Activated naive CD8-positive, alpha-beta T cell (primary cell): Measurements from ENCODE around the gene PDE4A.
"Not testable (repeated sequence)": the region's sequence is repeated elsewhere in the genome, so short reads cannot be mapped to it uniquely, and the experiment has no call there.

ENCODE experiments used
- H3K27ac Mint-ChIP-seq: one replicate; pipeline ENCODE4 v1.8.0; 2021; ENCODE audit warnings: mixed read lengths
- H3K27me3 Mint-ChIP-seq: one replicate; pipeline ENCODE4 v1.8.0; 2021; ENCODE audit warnings: mixed read lengths
- H3K36me3 Mint-ChIP-seq: one replicate; pipeline ENCODE4 v1.8.0; 2021; ENCODE audit warnings: mixed read lengths
- H3K4me1 Mint-ChIP-seq: one replicate; pipeline ENCODE4 v1.8.0; 2021; ENCODE audit warnings: low read depth, mixed read lengths
- H3K4me3 Mint-ChIP-seq: one replicate; pipeline ENCODE4 v1.8.0; 2021; ENCODE audit warnings: mild to moderate bottlenecking, mixed read lengths
- H3K9me3 Mint-ChIP-seq: one replicate; pipeline ENCODE4 v1.8.0; 2021; ENCODE audit warnings: low read depth, mixed read lengths

PDE4A gene

DNA sequence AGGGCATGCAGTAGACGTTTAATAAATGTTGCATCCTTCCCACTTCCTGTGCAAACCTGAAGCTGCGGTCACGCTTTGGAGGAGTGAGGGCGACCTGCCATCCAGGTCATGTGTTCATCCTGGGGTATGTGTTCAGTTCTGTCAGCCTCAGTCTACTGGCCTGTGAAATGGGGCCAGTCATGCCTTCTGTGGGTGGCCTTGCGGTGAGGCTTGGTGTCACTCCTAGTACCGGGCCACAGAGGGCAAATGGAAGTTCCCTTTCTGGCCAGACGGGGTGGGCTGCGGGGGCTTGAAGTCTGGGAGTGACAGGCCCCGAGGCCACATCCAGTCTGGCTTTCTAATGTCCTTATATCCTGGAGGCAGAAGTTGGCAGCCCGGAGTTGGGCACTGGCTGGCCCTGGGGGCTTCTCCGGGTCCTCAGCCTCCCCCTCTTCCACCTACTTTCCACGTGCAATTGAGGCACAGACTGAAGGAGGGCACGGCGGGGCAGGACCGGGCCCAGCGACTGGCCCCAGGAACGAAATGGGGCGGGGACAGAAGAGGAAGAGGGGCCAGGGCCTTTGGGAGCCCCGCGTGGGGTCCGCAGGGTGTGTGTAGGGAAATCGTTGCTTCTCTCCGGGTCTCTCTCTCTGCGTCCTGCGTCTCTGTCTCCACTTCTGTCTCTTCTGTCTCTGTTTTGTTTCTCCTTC lies 11.1 kb downstream of the PDE4A start:
- peaks cover 13% of the 10 kb centered on the region for H3K27me3 Mint-ChIP-seq
- H3K4me3 Mint-ChIP-seq, result peak overlapping the region; percentile 82
- H3K36me3 Mint-ChIP-seq, result no peaks in the 10 kb centered on the region
- H3K4me1 Mint-ChIP-seq, result peaks cover 47% of the 10 kb centered on the region
- peak overlapping the region; percentile 87 for H3K27ac Mint-ChIP-seq
- H3K9me3 Mint-ChIP-seq, result no peaks in the 10 kb centered on the region

DNA sequence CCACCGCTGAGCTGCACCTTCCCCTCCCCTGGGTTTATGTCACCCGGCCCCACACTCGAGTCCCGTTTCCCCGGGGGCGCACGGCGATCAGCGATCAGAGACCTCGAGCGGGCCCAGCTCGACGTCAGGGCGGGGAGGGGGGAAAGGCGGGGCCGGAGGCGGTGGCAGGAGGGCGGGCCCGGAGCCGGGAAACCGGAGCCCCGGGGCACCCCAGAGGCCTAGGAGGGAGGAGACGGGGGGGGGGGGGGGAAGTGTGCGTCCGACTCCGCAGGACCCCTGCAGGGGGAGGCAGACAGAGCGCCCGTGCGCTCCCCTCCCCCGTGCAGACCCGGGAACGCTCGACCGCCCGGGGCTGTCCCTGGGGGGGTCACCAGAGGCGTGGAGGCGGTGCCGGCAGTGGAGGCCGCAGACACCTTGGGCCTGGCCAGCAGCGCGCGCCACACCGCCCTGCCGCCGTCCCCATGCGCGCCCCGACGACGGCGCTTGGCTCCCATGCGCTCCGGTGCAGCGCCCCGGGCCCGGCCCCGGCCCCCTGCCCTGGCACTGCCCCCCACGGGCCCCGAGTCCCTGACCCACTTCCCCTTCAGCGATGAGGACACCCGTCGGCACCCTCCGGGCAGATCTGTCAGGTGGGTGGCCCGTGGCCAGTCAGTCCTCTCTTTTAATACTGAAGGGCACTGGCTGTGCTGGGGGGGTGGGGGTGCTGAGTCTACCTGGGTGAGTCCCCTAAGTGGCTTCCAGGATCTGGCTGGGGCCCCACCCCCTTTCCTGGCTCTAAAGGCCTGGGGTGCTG lies 11.8 kb downstream of the PDE4A start:
- Mint-ChIP-seq H3K36me3 (no peaks in the 10 kb centered on the region), H3K27me3 (peaks cover 13% of the 10 kb centered on the region), H3K9me3 (no peaks in the 10 kb centered on the region), H3K4me1 (peaks cover 44% of the 10 kb centered on the region), H3K27ac (no peak overlapping the region), H3K4me3 (peak overlapping the region; percentile 82)

DNA sequence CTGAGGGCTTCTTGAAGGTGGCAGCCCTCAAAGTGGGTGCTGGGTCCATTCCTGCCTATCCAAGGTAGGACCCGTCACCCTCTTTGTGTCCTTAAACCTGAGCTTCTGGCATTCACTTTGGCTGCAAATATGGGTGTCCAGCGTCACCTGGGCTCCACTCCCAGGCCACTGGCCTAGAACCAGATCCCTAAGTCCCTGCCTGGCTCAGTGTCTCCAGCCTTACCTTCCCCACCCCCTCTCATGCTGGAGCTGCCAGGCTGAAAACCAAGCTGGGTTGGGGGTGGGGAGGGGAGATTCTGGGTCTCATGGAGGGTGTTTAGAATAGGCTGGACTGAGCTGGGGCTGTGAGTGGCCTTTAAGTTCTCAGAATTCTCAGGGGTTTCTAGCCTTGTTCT lies 12.4 kb downstream of the PDE4A start:
- Mint-ChIP-seq H3K36me3 (no peaks in the 10 kb centered on the region), H3K4me3 (peak overlapping the region; percentile 51), H3K27ac (no peak overlapping the region), H3K9me3 (no peaks in the 10 kb centered on the region), H3K4me1 (peaks cover 38% of the 10 kb centered on the region), H3K27me3 (peaks cover 13% of the 10 kb centered on the region)

DNA sequence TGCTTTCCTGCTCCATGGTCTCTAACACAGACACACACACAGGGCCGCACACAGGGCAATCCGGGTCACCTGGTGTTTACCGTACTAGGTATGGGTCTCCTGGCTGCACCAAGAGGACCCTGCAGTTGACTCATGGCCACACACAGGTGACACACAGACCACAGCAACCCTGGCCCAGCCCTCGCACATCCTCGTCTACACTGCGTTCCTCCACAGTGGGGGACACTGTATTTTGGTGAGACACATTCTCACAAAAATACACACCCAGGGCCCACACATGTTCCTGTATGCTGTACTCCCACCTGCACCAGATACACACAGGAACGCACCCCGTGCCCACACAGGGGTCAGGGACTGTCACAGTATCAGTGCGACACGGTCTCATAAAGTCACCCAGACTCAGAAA lies 12.8 kb downstream of the PDE4A start:
- Mint-ChIP-seq H3K9me3 (no peaks in the 10 kb centered on the region), H3K27me3 (peaks cover 13% of the 10 kb centered on the region), H3K4me1 (peaks cover 34% of the 10 kb centered on the region), H3K27ac (no peak overlapping the region), H3K36me3 (no peaks in the 10 kb centered on the region), H3K4me3 (peak overlapping the region; percentile 51)

DNA sequence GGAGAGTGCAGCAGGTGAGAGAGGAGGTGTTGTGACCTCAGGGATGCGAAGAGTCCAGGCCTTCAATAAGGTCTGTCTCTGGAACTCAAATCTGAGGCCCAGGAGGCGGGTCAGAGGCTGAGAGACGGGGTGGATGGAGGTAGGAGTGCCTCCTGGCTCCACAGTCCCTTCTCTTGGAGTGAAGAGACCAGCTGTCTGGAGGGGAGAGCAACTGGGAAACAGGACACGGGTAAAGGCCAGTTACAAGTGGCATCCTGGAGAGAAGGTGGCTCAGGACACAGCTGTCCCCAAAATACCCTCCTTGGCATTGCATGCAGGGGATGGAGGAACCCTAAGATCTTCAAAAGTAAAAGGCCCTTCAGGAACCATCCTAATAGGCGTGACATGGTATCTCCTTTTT lies 19.2 kb downstream of the PDE4A start:
- Mint-ChIP-seq H3K4me3 (no peak overlapping the region), H3K9me3 (no peaks in the 10 kb centered on the region), H3K27ac (no peak overlapping the region), H3K27me3 (no peaks in the 10 kb centered on the region), H3K36me3 (no peaks in the 10 kb centered on the region), H3K4me1 (no peaks in the 10 kb centered on the region)

DNA sequence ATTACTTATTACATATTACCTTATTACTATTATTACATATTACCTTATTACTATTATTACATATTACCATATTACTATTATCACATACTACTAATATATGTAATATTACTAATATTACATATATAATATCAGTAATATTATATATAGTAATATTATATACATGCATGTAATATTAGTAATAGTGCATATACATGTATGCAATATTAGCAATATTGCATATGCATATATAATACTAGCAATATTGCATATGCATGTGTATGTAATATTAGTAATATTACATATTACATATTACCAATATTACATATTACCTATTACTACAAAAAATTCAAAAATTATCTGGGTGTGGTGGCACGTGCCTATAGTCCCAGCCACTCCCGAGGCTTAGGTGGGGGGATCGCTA lies 22.4 kb downstream of the PDE4A start:
- Mint-ChIP-seq H3K4me3 (no peak overlapping the region), H3K27me3 (no peaks in the 10 kb centered on the region), H3K4me1 (no peaks in the 10 kb centered on the region), H3K27ac (no peak overlapping the region), H3K9me3 (no peaks in the 10 kb centered on the region), H3K36me3 (no peaks in the 10 kb centered on the region)

DNA sequence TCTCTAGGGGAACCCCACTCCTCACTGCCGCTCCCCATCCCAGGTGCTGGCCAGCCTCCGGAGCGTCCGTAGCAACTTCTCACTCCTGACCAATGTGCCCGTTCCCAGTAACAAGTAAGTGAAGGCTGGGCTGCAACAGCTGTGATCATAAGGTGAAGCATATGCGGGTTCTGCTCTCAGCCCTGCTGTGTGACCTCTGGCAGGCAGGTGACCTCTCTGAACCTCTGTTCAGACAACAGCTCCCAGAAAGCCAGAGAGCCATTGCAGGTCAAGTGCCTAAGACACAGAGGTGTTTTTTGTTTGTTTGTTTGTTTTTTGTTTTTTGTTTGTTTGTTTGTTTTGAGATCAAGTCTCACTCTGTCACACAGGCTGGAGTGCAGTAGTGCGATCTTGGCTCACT lies 28.7 kb downstream of the PDE4A start:
- no peak overlapping the region for H3K27ac Mint-ChIP-seq
- H3K9me3 Mint-ChIP-seq, result no peaks in the 10 kb centered on the region
- no peaks in the 10 kb centered on the region for H3K4me1 Mint-ChIP-seq
- H3K4me3 Mint-ChIP-seq, result no peak overlapping the region
- peaks cover 6% of the 10 kb centered on the region for H3K27me3 Mint-ChIP-seq
- no peaks in the 10 kb centered on the region for H3K36me3 Mint-ChIP-seq

DNA sequence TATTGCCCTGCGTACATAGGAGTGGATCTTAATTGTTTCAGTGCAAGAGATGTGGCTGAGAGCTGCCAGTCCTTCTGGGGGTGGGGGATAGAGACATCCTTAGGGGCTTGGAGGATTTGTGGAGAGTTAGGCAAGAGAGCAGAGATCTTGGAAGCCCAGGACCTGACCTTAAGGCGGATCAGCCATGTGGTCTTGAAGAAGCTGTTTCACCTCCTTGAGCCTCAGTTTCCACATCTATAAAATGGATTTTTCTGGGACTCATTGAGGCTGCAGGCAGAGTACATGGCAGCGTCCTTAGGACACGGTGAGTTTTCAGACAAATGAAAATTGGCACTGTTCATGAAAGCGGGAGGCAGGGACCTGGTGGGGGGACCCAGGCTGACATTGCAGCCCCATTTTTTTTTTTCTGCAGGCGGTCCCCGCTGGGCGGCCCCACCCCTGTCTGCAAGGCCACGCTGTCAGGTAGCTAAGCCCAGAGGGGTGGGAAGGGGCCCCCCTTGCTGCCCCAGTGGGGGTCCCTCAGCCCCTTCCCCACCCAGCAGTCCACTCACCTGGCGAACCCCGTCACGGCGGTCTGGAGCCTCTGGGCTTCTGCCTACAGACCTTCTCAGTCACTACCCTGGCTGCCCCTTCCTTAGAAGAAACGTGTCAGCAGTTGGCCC lies 30.0 kb downstream of the PDE4A start:
- Mint-ChIP-seq H3K4me1 (no peaks in the 10 kb centered on the region), H3K9me3 (no peaks in the 10 kb centered on the region), H3K4me3 (no peak overlapping the region), H3K27ac (no peak overlapping the region), H3K36me3 (no peaks in the 10 kb centered on the region), H3K27me3 (peaks cover 6% of the 10 kb centered on the region)

DNA sequence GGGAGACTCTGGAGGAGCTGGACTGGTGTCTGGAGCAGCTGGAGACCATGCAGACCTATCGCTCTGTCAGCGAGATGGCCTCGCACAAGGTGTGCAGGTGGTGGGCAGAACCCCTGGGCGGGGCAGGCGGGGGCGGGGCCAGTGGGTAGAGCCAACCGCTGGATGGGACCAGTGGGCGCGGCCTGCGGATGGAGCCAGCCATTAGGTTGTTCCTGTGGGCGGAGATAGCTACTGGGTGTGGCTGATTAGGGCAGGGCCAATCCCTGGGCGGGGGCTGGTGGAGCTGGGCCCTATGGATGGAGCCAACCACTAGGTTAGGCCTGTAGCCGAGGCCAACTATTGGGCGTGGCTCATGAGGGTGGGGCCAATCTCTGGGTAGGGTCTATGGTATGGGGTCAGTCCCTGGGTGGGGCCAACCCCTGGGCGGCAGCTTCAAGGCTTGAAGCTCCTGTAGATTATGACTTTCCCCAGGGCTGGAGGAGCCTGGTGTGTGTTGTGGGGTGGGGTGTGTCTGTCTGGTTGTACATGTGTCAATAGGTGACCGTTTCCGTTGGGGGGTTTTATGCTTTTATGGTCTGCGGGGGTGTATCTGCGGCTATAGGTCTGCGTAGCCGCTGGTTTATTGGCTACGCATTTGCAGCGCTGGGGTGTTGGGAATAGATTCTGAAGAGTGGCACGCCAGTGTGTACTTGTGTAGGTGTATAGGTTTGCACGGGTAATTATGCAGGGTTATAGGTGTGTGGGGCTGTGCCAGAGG lies 30.7 kb downstream of the PDE4A start:
- no peak overlapping the region for H3K4me3 Mint-ChIP-seq
- no peak overlapping the region for H3K27ac Mint-ChIP-seq
- no peaks in the 10 kb centered on the region for H3K36me3 Mint-ChIP-seq
- H3K9me3 Mint-ChIP-seq, result no peaks in the 10 kb centered on the region
- H3K4me1 Mint-ChIP-seq, result no peaks in the 10 kb centered on the region
- peaks cover 6% of the 10 kb centered on the region for H3K27me3 Mint-ChIP-seq

DNA sequence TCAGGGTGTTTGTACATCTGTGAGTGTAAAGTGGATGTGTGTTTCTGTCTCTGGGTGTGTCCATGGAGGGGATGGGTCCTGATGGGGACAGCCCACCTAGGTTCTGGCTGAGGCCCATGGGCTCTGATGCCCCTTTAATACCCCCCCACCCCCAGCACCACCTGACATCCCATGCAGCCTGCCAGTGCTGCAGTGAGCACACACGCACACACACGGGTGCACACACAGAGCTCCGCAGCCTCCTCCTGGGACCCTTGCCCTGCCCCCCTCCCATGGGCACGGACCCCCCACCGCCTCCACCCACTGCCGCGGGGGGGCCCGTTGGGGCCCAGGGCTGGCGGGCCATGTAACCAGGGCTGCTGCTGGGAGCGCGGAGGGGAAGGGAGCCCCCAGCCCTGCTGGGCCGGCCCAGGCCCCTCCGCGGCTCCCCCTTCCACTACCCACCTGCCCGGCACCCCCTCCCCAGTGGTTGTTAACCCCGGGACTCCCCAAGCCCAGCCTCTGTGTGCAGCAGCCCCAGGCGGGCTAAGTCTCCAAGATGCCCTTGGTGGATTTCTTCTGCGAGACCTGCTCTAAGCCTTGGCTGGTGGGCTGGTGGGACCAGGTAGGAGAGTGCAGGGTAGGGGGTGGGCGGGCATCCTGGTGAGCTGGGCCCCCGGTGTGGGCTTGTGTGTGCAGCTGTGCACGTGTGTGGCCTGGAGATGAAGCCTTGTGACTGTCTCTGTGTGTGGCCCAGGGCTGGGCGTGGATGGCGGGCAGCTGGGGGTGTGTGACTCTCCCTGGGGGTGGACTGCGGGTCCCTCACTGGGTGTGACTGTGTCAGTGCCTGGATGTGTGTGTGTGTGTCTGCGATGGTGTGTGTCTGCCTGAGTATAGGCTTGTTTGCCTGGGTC lies 32.6 kb downstream of the PDE4A start:
- Mint-ChIP-seq H3K27ac (no peak overlapping the region), H3K9me3 (no peaks in the 10 kb centered on the region), H3K4me3 (no peak overlapping the region), H3K36me3 (no peaks in the 10 kb centered on the region), H3K4me1 (no peaks in the 10 kb centered on the region), H3K27me3 (peaks cover 6% of the 10 kb centered on the region)

DNA sequence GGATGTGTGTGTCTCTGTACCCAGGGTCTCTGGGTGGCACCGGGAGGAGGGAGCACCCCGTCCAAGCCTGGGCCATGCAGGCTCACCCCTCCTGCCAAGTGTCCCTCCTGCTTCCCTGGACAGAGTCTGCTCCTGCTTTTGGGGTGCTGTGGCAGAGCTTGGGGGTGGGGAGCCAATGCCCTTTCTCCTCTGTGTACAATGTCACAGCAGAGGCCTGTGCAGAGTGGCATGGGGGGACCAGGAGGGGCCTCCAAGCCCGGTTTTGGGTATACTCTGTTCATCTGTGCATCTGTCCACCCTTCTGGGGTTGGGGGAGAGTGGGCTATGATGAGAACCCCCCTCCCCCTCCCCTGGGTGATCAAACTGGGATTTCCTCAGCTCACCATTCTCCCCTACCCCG lies 33.5 kb downstream of the PDE4A start:
- no peak overlapping the region for H3K27ac Mint-ChIP-seq
- H3K36me3 Mint-ChIP-seq, result no peaks in the 10 kb centered on the region
- H3K4me3 Mint-ChIP-seq, result no peak overlapping the region
- H3K4me1 Mint-ChIP-seq, result no peaks in the 10 kb centered on the region
- no peaks in the 10 kb centered on the region for H3K9me3 Mint-ChIP-seq
- H3K27me3 Mint-ChIP-seq, result peaks cover 6% of the 10 kb centered on the region

DNA sequence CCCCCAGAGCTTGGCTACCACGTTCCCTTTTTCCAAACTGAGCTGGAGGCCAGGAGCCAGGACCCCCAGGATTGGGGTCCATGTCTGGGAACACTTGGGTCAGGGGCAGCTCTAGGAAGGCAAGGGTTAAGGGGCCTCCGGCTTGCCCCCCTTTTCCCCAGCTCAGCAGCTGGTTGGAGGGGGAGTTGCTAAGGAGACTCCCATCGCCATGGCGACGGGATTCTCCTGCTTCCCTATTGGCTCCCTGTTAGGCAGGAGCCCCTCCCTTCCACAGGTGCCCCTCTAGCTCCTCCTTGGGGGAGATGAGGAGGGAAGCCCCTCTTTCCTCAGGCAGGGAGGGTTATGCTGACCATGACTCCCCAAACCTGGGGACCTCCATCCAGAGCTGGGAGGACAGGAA lies 33.9 kb downstream of the PDE4A start:
- peaks cover 6% of the 10 kb centered on the region for H3K27me3 Mint-ChIP-seq
- H3K4me3 Mint-ChIP-seq, result no peak overlapping the region
- H3K9me3 Mint-ChIP-seq, result no peaks in the 10 kb centered on the region
- no peak overlapping the region for H3K27ac Mint-ChIP-seq
- no peaks in the 10 kb centered on the region for H3K36me3 Mint-ChIP-seq
- no peaks in the 10 kb centered on the region for H3K4me1 Mint-ChIP-seq

DNA sequence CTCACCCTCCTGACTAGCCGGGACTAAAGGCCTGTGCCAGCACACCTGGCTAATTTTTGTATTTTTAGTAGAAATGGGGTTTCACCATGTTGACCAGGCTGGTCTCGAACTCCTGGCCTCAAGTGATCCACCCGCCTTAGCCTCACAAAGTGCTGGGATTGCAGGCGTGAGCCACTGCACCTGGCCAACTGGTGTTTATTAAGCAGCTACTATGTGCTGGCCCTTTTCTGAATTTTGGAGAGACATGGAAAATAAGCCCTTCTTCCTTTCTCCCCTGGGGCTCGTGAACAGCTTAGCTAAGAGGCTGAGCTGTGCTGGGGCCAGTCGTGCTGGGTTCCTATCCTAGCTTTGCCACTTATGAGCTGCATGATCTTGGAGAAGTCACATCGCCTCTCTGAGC lies 38.4 kb downstream of the PDE4A start:
- H3K27me3 Mint-ChIP-seq, H3K36me3 Mint-ChIP-seq, H3K4me1 Mint-ChIP-seq, H3K27ac Mint-ChIP-seq, H3K9me3 Mint-ChIP-seq, H3K4me3 Mint-ChIP-seq: not testable (repeated sequence)

DNA sequence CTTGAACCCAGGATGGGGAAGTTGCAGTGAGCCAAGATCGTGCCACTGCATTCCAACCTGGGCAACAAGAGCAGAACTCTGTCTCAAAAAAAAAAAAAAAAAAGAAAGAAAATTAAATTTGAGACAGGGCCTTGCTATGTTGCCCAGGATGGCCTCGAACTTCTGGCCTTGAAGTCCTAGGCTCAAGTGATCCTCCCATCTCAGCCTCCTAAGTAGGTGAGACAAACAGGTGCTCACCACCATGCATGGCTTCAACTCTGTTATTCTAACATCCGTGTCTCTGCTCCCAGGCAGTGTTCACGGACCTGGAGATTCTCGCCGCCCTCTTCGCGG lies 40.3 kb downstream of the PDE4A start:
- no peak overlapping the region for H3K27ac Mint-ChIP-seq
- no peaks in the 10 kb centered on the region for H3K9me3 Mint-ChIP-seq
- peaks cover 8% of the 10 kb centered on the region for H3K4me1 Mint-ChIP-seq
- no peaks in the 10 kb centered on the region for H3K36me3 Mint-ChIP-seq
- no peaks in the 10 kb centered on the region for H3K27me3 Mint-ChIP-seq
- peak overlapping the region; percentile 40 for H3K4me3 Mint-ChIP-seq
